Transverse colon (tissue), 4 donors: Measurements from ENCODE around the gene ADNP. TPM values are rescaled to one million over a fixed set of nuclear protein-coding genes. Genes with fewer than 3 reads are reported as not detected.

ENCODE experiments used
- DNase-seq: peaks from one replicate; pipeline ENCODE4 v3.0.0-alpha.2; 2019
- H3K27ac ChIP-seq, 4 donors: fragments of 200-600 bp; sonication (generic); 2 replicates each; pipeline ENCODE4 v1.5.1; 2016 to 2018; ENCODE audit warnings: inconsistent platforms in 4 of 4
- H3K27me3 ChIP-seq: fragments of 200-600 bp; sonication (generic); 2 replicates; pipeline ENCODE4 v1.5.1; 2017; ENCODE audit warnings: inconsistent platforms
- H3K36me3 ChIP-seq, 4 donors: fragments of 200-600 bp; sonication (generic); 2 replicates each; pipeline ENCODE4 v1.5.1; 2017 to 2019; ENCODE audit warnings: inconsistent platforms in 4 of 4
- H3K4me1 ChIP-seq, 4 donors: fragments of 200-600 bp; sonication (generic); 2 replicates each; pipeline ENCODE4 v1.5.1; 2017 to 2020; ENCODE audit warnings: inconsistent platforms in 4 of 4
- H3K4me3 ChIP-seq, 4 donors: fragments of 200-600 bp; sonication (generic); 1 replicate in 1 of 4; 2 replicates in 3 of 4; pipeline versions ENCODE4 v1.5.1 to v1.6.1; 2017 to 2019; ENCODE audit warnings: inconsistent platforms in 4 of 4
- H3K9me3 ChIP-seq, 2 donors: fragments of 200-600 bp; sonication (generic); 2 replicates each; pipeline ENCODE4 v1.5.1; 2017 to 2019; ENCODE audit warnings: inconsistent platforms in 2 of 2
- CTCF ChIP-seq, 5 experiments: fragments of 200-600 bp in 3 of 5; fragments of 450-650 bp in 2 of 5; sonication (generic) in 3 of 5; IDR thresholded peaks; 1 replicate in 2 of 5; 2 replicates in 3 of 5; pipeline ENCODE4 v1.5.1; 2016 to 2017; ENCODE audit warnings: antibody characterized with exemption in 5 of 5, inconsistent platforms in 3 of 5, mild to moderate bottlenecking in 2 of 5, moderate library complexity in 1 of 5
- EP300 ChIP-seq: sonication (generic); formaldehyde crosslinking; IDR thresholded peaks from one replicate; pipeline ENCODE4 v1.6.1; 2017; ENCODE audit warnings: antibody characterized with exemption, low read depth
- POLR2A ChIP-seq: fragments of 450-650 bp; IDR thresholded peaks from one replicate; pipeline ENCODE4 v1.6.1; 2016; ENCODE audit warnings: antibody characterized with exemption, mild to moderate bottlenecking, moderate library complexity
- POLR2AphosphoS5 ChIP-seq, 3 donors: sonication (generic); formaldehyde crosslinking; IDR thresholded peaks; one replicate each; pipeline ENCODE4 v1.6.1; 2016; ENCODE audit warnings: antibody characterized with exemption in 3 of 3
- WGBS, 2 donors: methylation state at CpG; one replicate each; pipeline ENCODE4 v1.1.5; 2018; ENCODE audit warnings: low coverage in 1 of 2; 5-methylcytosine and 5-hydroxymethylcytosine counted together
- in situ Hi-C, 4 donors: fragments of 200-750 bp; cut with MboI; loops; one replicate each; pipeline versions ENCODE4 v1.15.0 to v1.15.1; 2017; ENCODE audit warnings: low sequenced_read_pairs in 3 of 4, low pct_ligation_motif_present in 1 of 4, low pct_unique_long_range_greater_than_20kb in 1 of 4
- intact Hi-C: fragments of 100-400 bp; cut with DNase I; formaldehyde crosslinking; loops from one replicate; pipeline ENCODE4 v1.15.1; 2023; ENCODE audit warnings: low total_unique reads
- total RNA-seq, 4 donors: library from RNA; depleted of rRNA; stranded (reverse); fragments of >200 nt; gene quantifications; one replicate each; pipeline ENCODE4 v1.1.0, GENCODE V29; 2016

ADNP gene
- total RNA-seq, 4 donors from 2014 or later = 34.8 to 65.7 (median 42.5) TPM

GRCh38 chr20:50892394-50892793 is 38.8 kb downstream of the ADNP start:
- no peak overlapping the region for H3K27ac ChIP-seq
- in situ Hi-C loops = no loop called here
- no peaks in the 10 kb centered on the region for H3K9me3 ChIP-seq
- no peak for DNase-seq
- intact Hi-C loops = no loop called here
- whole genome bisulfite sequencing, 2 donors = 77% methylated on average over 8 of the region's 8 CpGs; no CpG with 5 or more reads in 1 of the 2 donors
- no peak for TF ChIP-seq POLR2A
- no peak for TF ChIP-seq POLR2AphosphoS5 (IDR thresholded peaks at IDR 0.05)
- no peak for TF ChIP-seq EP300
- no peak for TF ChIP-seq CTCF (IDR thresholded peaks at IDR 0.05)
- no peak overlapping the region for H3K4me3 ChIP-seq
- peaks cover 0 to 10% (median 2%) of the 10 kb centered on the region in 4 donors for H3K4me1 ChIP-seq
- H3K36me3 ChIP-seq = peaks cover 1 to 37% (median 13%) of the 10 kb centered on the region in 4 donors
- no peaks in the 10 kb centered on the region for H3K27me3 ChIP-seq

GRCh38 chr20:50891138-50891537 is 40.1 kb downstream of the ADNP start:
- no peak overlapping the region for H3K4me3 ChIP-seq
- peaks cover 1 to 31% (median 11%) of the 10 kb centered on the region in 4 donors for H3K36me3 ChIP-seq
- TF ChIP-seq EP300 = no peak
- TF ChIP-seq POLR2A = no peak
- no peak for TF ChIP-seq POLR2AphosphoS5 (IDR thresholded peaks at IDR 0.05)
- TF ChIP-seq CTCF (IDR thresholded peaks at IDR 0.05) = no peak
- no peak for DNase-seq
- no peak overlapping the region for H3K27ac ChIP-seq
- H3K27me3 ChIP-seq = no peaks in the 10 kb centered on the region
- intact Hi-C loops (no loop called here), in situ Hi-C loops (no loop called here)
- WGBS, 2 donors = 79 to 87% methylated on average over 3 to 5 of the region's 5 CpGs
- H3K9me3 ChIP-seq = no peaks in the 10 kb centered on the region
- peaks cover 0 to 10% (median 2%) of the 10 kb centered on the region in 4 donors for H3K4me1 ChIP-seq

- TF ChIP-seq EP300 (no peak), CTCF (IDR thresholded peaks at IDR 0.05) (no peak), POLR2A (no peak), POLR2AphosphoS5 (IDR thresholded peaks at IDR 0.05) (no peak)
- no peak overlapping the region for H3K27ac ChIP-seq
- intact Hi-C loops (no loop called here), in situ Hi-C loops (no loop called here)
- no peaks in the 10 kb centered on the region for H3K9me3 ChIP-seq
- H3K36me3 ChIP-seq = peaks cover 1 to 14% (median 4%) of the 10 kb centered on the region in 4 donors
- no peaks in the 10 kb centered on the region for H3K4me1 ChIP-seq
- no peak for DNase-seq
- no peaks in the 10 kb centered on the region for H3K27me3 ChIP-seq
- WGBS, 2 donors = 87 to 97% methylated on average over 3 of the region's 3 CpGs
- H3K4me3 ChIP-seq = no peak overlapping the region
Measured at GRCh38 chr20:50887576-50887975, 43.7 kb downstream of the ADNP start.

- DNase-seq = no peak
- intact Hi-C loops (no loop called here), in situ Hi-C loops (no loop called here)
- Histone ChIP-seq H3K27me3 (no peaks in the 10 kb centered on the region), H3K27ac (no peak overlapping the region), H3K36me3 (peaks cover 0 to 9% (median 4%) of the 10 kb centered on the region in 4 donors), H3K4me3 (no peak overlapping the region), H3K4me1 (no peaks in the 10 kb centered on the region), H3K9me3 (no peaks in the 10 kb centered on the region)
- TF ChIP-seq POLR2A (no peak), POLR2AphosphoS5 (IDR thresholded peaks at IDR 0.05) (peak in 1 of 3 donors; percentile 2), CTCF (IDR thresholded peaks at IDR 0.05) (no peak), EP300 (no peak)
- 76 to 85% methylated on average over 4 to 12 of the region's 12 CpGs for WGBS, 2 donors
Measured at GRCh38 chr20:50886184-50886790, 45.0 kb downstream of the ADNP start.
